Liver (tissue), 9 donors: ENCODE results near the gene SOCS2. TPM values are rescaled to one million over a fixed set of nuclear protein-coding genes. Genes with fewer than 3 reads are reported as not detected.

Source experiments
- DNase-seq: peaks from one replicate; pipeline ENCODE4 v3.0.0-alpha.2; 2017; ENCODE audit warnings: low spot score
- H3K27ac ChIP-seq, 2 donors: one replicate each; pipeline ENCODE4 v1.7.0; 2013; ENCODE audit warnings: inconsistent platforms in 2 of 2, low read length in 2 of 2, control low read depth in 1 of 2, low read depth in 1 of 2, mild to moderate bottlenecking in 1 of 2
- H3K27me3 ChIP-seq, 4 donors: one replicate each; pipeline versions ENCODE4 v1.6.1 to v1.7.0; 2013; ENCODE audit warnings: low read length in 3 of 4, inconsistent platforms in 1 of 4, mild to moderate bottlenecking in 1 of 4, moderate library complexity in 1 of 4; ENCODE audit not compliant: control insufficient read depth in 4 of 4, insufficient read depth in 4 of 4
- H3K36me3 ChIP-seq, 4 donors: one replicate each; pipeline versions ENCODE4 v1.6.1 to v1.7.0; 2013; ENCODE audit warnings: low read length in 3 of 4, mild to moderate bottlenecking in 3 of 4, low read depth in 1 of 4, moderate library complexity in 1 of 4; ENCODE audit not compliant: control insufficient read depth in 4 of 4, insufficient read depth in 3 of 4
- H3K4me1 ChIP-seq, 4 donors: one replicate each; pipeline versions ENCODE4 v1.6.1 to v1.7.0; 2013; ENCODE audit warnings: low read length in 3 of 4, mild to moderate bottlenecking in 3 of 4, moderate library complexity in 1 of 4; ENCODE audit not compliant: control insufficient read depth in 4 of 4, insufficient read depth in 4 of 4
- H3K4me3 ChIP-seq, 3 donors: one replicate each; pipeline versions ENCODE4 v1.6.1 to v1.7.0; 2013; ENCODE audit warnings: low read length in 3 of 3, control low read depth in 1 of 3, low read depth in 1 of 3, mild to moderate bottlenecking in 1 of 3
- H3K9ac ChIP-seq, 2 donors: one replicate each; pipeline ENCODE4 v1.7.0; 2013; ENCODE audit warnings: low read length in 2 of 2, mild to moderate bottlenecking in 2 of 2, moderate library complexity in 2 of 2, control low read depth in 1 of 2, low read depth in 1 of 2
- H3K9me3 ChIP-seq, 4 donors: one replicate each; pipeline versions ENCODE4 v1.6.1 to v1.7.0; 2013; ENCODE audit warnings: low read length in 3 of 4; ENCODE audit not compliant: control insufficient read depth in 4 of 4
- ATF3 ChIP-seq: IDR thresholded peaks from 2 replicates; pipeline ENCODE4 v1.6.1; 2016; ENCODE audit warnings: antibody characterized with exemption
- EGR1 ChIP-seq, 2 donors: IDR thresholded peaks; 2 replicates each; pipeline ENCODE4 v1.6.1; 2016 to 2018; ENCODE audit warnings: antibody characterized with exemption in 2 of 2, low read depth in 2 of 2
- FOXA1 ChIP-seq: IDR thresholded peaks from 2 replicates; pipeline ENCODE4 v1.6.1; 2016; ENCODE audit warnings: antibody characterized with exemption
- FOXA2 ChIP-seq: IDR thresholded peaks from 2 replicates; pipeline ENCODE4 v1.6.1; 2016; ENCODE audit warnings: antibody characterized with exemption
- HNF4G ChIP-seq: IDR thresholded peaks from 2 replicates; pipeline ENCODE4 v1.6.1; 2016; ENCODE audit warnings: antibody characterized with exemption
- JUND ChIP-seq, 2 donors: IDR thresholded peaks; 2 replicates each; pipeline ENCODE4 v1.6.1; 2016; ENCODE audit warnings: antibody characterized with exemption in 2 of 2
- NR2F2 ChIP-seq: IDR thresholded peaks from 2 replicates; pipeline ENCODE4 v1.6.1; 2016; ENCODE audit warnings: antibody characterized with exemption
- RAD21 ChIP-seq, 2 donors: IDR thresholded peaks; 2 replicates each; pipeline ENCODE4 v1.6.1; 2016; ENCODE audit warnings: antibody characterized with exemption in 2 of 2, mild to moderate bottlenecking in 2 of 2
- REST ChIP-seq: IDR thresholded peaks from 2 replicates; pipeline ENCODE4 v1.6.1; 2016; ENCODE audit warnings: antibody characterized with exemption, mild to moderate bottlenecking
- RXRA ChIP-seq, 2 donors: IDR thresholded peaks; 2 replicates each; pipeline ENCODE4 v1.6.1; 2017 to 2018; ENCODE audit warnings: antibody characterized with exemption in 2 of 2, mild to moderate bottlenecking in 1 of 2
- TAF1 ChIP-seq: conservative IDR thresholded peaks from 2 replicates; pipeline ENCODE4 v1.6.1; 2016; ENCODE audit warnings: antibody characterized with exemption, mild to moderate bottlenecking
- ZBTB33 ChIP-seq: IDR thresholded peaks from 2 replicates; pipeline ENCODE4 v1.6.1; 2016; ENCODE audit warnings: antibody characterized with exemption
- WGBS: extraction: QIAGEN DNeasy Blood & Tissue Kit; methylation state at CpG from one replicate; pipeline ENCODE4 v1.1.7; 2013; 5-methylcytosine and 5-hydroxymethylcytosine counted together
- polyA plus RNA-seq, 2 donors: library from polyadenylated mRNA; stranded (reverse) in 1 of 2; unstranded in 1 of 2; fragments of 200-250 nt in 1 of 2; fragments of >200 nt in 1 of 2; fragmentation: Nextera tagmentation in 1 of 2; extraction: Ambion mirVana in 1 of 2; gene quantifications; one replicate each; pipeline versions ENCODE4 v1.2.1 to v1.2.3, GENCODE V29; 2013 to 2015
- total RNA-seq, 2 donors: library from RNA; depleted of rRNA; stranded (reverse); fragments of >200 nt; gene quantifications; one replicate each; pipeline ENCODE4 v1.2.3, GENCODE V29; 2014
- TF ChIP-seq, protein P1 (sequence below): IDR thresholded peaks from 2 replicates; pipeline ENCODE4 v1.6.1; 2016; ENCODE audit warnings: antibody characterized with exemption
- donor health status: healthy.
- donor health status: healthy.
- donor health status: healthy.
- donor health status: healthy.
- donor health status: healthy.

SOCS2 gene
- total and polyA plus RNA-seq, 4 donors, result 7.0 to 66.3 (median 34.4) TPM

DNA sequence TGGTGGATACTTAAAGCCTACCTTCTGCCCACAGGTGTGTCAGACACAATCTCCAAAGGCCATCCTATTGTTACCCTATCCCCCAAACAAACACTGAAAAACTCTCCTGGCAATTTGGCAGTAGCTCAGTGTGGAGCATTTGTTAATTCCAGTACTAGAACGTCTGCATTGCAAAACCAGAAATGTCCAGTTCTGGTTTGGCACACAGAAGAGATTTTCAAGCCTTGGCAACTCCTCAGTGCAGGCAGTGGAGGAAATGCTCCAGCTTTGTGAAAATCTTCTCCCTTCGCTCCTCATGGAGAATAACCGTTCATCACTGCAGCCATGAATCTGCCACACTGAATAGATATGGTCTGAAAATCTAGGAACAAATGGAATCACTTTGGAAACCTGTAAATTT is 5.3 kb upstream of the SOCS2 start (continued):
- TF ChIP-seq ZBTB33, result no peak
- TF ChIP-seq, protein P1, sequence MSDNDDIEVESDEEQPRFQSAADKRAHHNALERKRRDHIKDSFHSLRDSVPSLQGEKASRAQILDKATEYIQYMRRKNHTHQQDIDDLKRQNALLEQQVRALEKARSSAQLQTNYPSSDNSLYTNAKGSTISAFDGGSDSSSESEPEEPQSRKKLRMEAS, result no peak
- TF ChIP-seq ATF3, result no peak
- no peak for TF ChIP-seq NR2F2
- no peak for TF ChIP-seq EGR1 (IDR thresholded peaks at IDR 0.05; ENCODE audit: low read depth in 2 of 2)

- H3K9me3 ChIP-seq, result no peaks in the 10 kb centered on the region
- no peak overlapping the region for H3K4me3 ChIP-seq
- no peak for DNase-seq
- H3K27me3 ChIP-seq, result no peaks in the 10 kb centered on the region
- H3K36me3 ChIP-seq, result peaks cover 0 to 3% (median under 1%) of the 10 kb centered on the region in 4 donors
- 83% methylated on average over 3 of the region's 3 CpGs for WGBS
- no peak for TF ChIP-seq RAD21 (IDR thresholded peaks at IDR 0.05)
- TF ChIP-seq JUND (IDR thresholded peaks at IDR 0.05), result no peak
- TF ChIP-seq HNF4G, result no peak
- no peak overlapping the region for H3K9ac ChIP-seq
- peaks cover 9 to 43% (median 28%) of the 10 kb centered on the region in 4 donors for H3K4me1 ChIP-seq
- no peak overlapping the region for H3K27ac ChIP-seq
Observed at GRCh38 chr12:93568091-93568490, 4.4 kb upstream of the SOCS2 start.

DNA sequence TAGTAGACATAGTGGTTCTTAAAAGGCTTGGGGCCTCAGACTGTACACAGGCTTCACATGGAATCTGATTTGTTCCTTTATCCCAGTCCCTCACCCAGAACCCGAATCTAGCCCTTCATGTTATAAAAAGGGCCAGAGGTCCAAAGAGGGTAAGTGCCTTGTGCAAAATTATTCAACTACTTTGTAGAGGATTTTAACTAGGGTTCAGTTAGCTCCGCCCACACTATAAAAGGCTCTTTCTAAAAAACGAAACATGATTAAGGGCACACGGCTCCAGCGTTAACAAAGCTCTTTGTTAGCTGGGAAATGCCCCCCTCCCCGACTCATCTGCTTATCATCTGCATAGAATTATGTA is 3.2 kb upstream of the SOCS2 start:
- Histone ChIP-seq H3K9me3 (no peaks in the 10 kb centered on the region), H3K27me3 (no peaks in the 10 kb centered on the region), H3K27ac (peak overlapping the region; percentile 8 to 34), H3K4me3 (peak overlapping the region; percentile 34 to 78 (median 72)), H3K4me1 (peaks cover 6 to 34% (median 21%) of the 10 kb centered on the region in 4 donors), H3K36me3 (peaks cover 0 to 3% (median under 1%) of the 10 kb centered on the region in 4 donors), H3K9ac (peak overlapping the region in 1 of 2 donors; percentile 46)
- no peak for DNase-seq
- TF ChIP-seq EGR1 (IDR thresholded peaks at IDR 0.05; ENCODE audit: low read depth in 2 of 2) (no peak), TAF1 (no peak), JUND (IDR thresholded peaks at IDR 0.05) (no peak), ATF3 (no peak)
- WGBS, result 12% methylated on average over 6 of the region's 6 CpGs

DNA sequence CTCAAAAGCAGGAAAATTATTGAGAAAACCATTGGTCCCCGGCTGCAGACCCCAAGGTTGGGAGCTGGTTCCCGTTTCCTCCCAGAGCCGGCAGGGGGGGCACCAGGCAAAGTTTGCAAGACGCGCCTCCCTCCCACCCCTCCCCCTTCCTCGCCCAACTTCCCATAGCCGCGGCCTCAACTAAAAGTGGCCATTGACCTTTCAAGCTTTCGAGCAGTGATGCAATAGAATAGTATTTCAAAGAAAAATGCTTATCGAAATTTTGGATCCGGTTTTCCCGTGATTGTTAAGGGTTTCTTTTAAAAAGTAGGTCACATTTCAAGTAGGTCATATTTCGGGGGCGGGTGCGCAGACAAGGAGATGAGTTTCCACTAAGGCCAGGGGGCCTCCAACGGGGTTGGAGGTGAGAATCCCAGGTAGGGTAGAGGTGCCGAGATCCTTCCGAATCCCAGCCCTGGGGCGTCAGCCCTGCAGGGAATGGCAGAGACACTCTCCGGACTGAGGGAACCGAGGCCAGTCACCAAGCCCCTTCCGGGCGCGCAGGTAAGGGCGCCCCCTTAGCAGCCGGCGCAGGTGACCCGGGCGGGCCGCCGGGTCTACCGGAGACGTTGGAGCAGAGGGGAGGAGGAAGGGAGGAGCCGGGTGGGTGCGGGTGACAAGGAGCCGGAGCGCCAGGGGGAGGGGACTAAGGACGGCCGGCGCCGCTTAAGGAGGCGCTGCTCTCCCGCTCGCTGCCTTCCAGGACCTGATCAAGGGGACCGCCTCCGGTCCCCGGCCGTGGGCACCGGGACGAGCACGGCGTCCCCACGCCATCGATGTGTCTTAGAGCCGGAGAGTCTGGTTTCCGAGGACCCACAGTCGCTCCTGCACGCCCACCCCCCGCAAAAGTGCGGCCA is 2.6 kb upstream of the SOCS2 start:
- Histone ChIP-seq H3K9me3 (no peaks in the 10 kb centered on the region), H3K4me1 (peaks cover under 1 to 29% (median 17%) of the 10 kb centered on the region in 4 donors), H3K27me3 (no peaks in the 10 kb centered on the region), H3K9ac (peak overlapping the region; percentile 23 to 51), H3K36me3 (peaks cover 0 to 5% (median 2%) of the 10 kb centered on the region in 4 donors), H3K4me3 (peak overlapping the region; percentile 72 to 81 (median 78)), H3K27ac (peak overlapping the region; percentile 86 to 96)
- under 1% methylated on average over 60 of the region's 60 CpGs for WGBS
- peak; percentile 94 for DNase-seq
- TF ChIP-seq FOXA2, result no peak
- no peak for TF ChIP-seq ZBTB33
- TF ChIP-seq ATF3, result peak; percentile 90
- no peak for TF ChIP-seq REST
- TF ChIP-seq RXRA (IDR thresholded peaks at IDR 0.05), result peak; percentile 86 to 93
- no peak for TF ChIP-seq TAF1
- TF ChIP-seq JUND (IDR thresholded peaks at IDR 0.05), result peak in 1 of 2 donors; percentile 25
- no peak for TF ChIP-seq FOXA1
- TF ChIP-seq EGR1 (IDR thresholded peaks at IDR 0.05; ENCODE audit: low read depth in 2 of 2), result no peak
